Glutamatergic neuron (in vitro differentiated cells): ENCODE results near the gene FAM163B. TPM values are rescaled to one million over a fixed set of nuclear protein-coding genes. Genes with fewer than 3 reads are reported as not detected.
A peak's percentile ranks its signal among the peaks of the same experiment; 100 is the strongest.

Experiments used
- DNase-seq: peaks from one replicate; pipeline ENCODE4 v3.0.0; 2022
- H3K27ac Mint-ChIP-seq: one replicate; pipeline ENCODE4 v1.8.0; 2020; ENCODE audit warnings: mild to moderate bottlenecking, mixed read lengths, inconsistent platforms; ENCODE audit not compliant: unreplicated experiment
- H3K27me3 Mint-ChIP-seq: one replicate; pipeline ENCODE4 v1.8.0; 2020; ENCODE audit warnings: mild to moderate bottlenecking, moderate library complexity, mixed read lengths, inconsistent platforms; ENCODE audit not compliant: unreplicated experiment
- H3K36me3 Mint-ChIP-seq: one replicate; pipeline ENCODE4 v1.8.0; 2020; ENCODE audit warnings: mild to moderate bottlenecking, mixed read lengths, inconsistent platforms; ENCODE audit not compliant: unreplicated experiment
- H3K4me1 Mint-ChIP-seq: one replicate; pipeline ENCODE4 v1.8.0; 2020; ENCODE audit warnings: mild to moderate bottlenecking, low read depth, mixed read lengths, inconsistent platforms; ENCODE audit not compliant: unreplicated experiment
- H3K4me3 Mint-ChIP-seq: one replicate; pipeline ENCODE4 v1.8.0; 2020; ENCODE audit warnings: mild to moderate bottlenecking, mixed read lengths, inconsistent platforms; ENCODE audit not compliant: unreplicated experiment
- H3K9me3 Mint-ChIP-seq: one replicate; pipeline ENCODE4 v1.8.0; 2020; ENCODE audit warnings: mild to moderate bottlenecking, moderate library complexity, mixed read lengths, inconsistent platforms; ENCODE audit not compliant: unreplicated experiment
- CTCF ChIP-seq: fragments of 200-600 bp; sonication (generic); IDR thresholded peaks from one replicate; pipeline ENCODE4 v1.5.0; 2021; ENCODE audit not compliant: partially characterized antibody, unreplicated experiment
- total RNA-seq: library from RNA; stranded (reverse); fragmentation: NEBNext Ultra II Directional; extraction: Animal tissue kit (Norgen Biotek cat#: 25700); gene quantifications from one replicate; pipeline ENCODE4 v1.2.1, GENCODE V29; 2021; ENCODE audit not compliant: unreplicated experiment

The FAM163B gene
- total RNA-seq, 1 donor from 2014 or later, result 0.51 TPM

- Mint-ChIP-seq H3K9me3 (peaks cover 16% of the 10 kb centered on the region), H3K4me3 (peak overlapping the region; percentile 63), H3K36me3 (no peaks in the 10 kb centered on the region), H3K27me3 (peaks cover 27% of the 10 kb centered on the region), H3K27ac (peak overlapping the region; percentile 53), H3K4me1 (peaks cover 39% of the 10 kb centered on the region)
- no peak for DNase-seq
- TF ChIP-seq CTCF, result no peak
These were observed 25.0 kb upstream of the FAM163B start for GRCh38 chr9:133634081-133634691.

GRCh38 chr9:133633681-133634080, 24.5 kb upstream of the FAM163B start:
- Mint-ChIP-seq H3K9me3 (peaks cover 16% of the 10 kb centered on the region), H3K4me3 (peak overlapping the region; percentile 63), H3K27ac (peak overlapping the region; percentile 53), H3K36me3 (peaks cover under 1% of the 10 kb centered on the region), H3K27me3 (peaks cover 27% of the 10 kb centered on the region), H3K4me1 (peaks cover 39% of the 10 kb centered on the region)
- TF ChIP-seq CTCF, result no peak
- DNase-seq, result no peak

- Mint-ChIP-seq H3K36me3 (peaks cover 4% of the 10 kb centered on the region), H3K4me1 (peaks cover 38% of the 10 kb centered on the region), H3K4me3 (peak overlapping the region; percentile 63), H3K27ac (peak overlapping the region; percentile 53), H3K27me3 (peaks cover 22% of the 10 kb centered on the region), H3K9me3 (peaks cover 16% of the 10 kb centered on the region)
- TF ChIP-seq CTCF, result no peak
- DNase-seq, result no peak
These were observed 23.9 kb upstream of the FAM163B start for GRCh38 chr9:133632806-133633680.

GRCh38 chr9:133631111-133631510, 21.9 kb upstream of the FAM163B start:
- H3K4me3 Mint-ChIP-seq, result no peak overlapping the region
- DNase-seq, result no peak
- H3K27ac Mint-ChIP-seq, result no peak overlapping the region
- H3K4me1 Mint-ChIP-seq, result peaks cover 31% of the 10 kb centered on the region
- TF ChIP-seq CTCF, result no peak
- H3K27me3 Mint-ChIP-seq, result peaks cover 18% of the 10 kb centered on the region
- H3K9me3 Mint-ChIP-seq, result peaks cover 19% of the 10 kb centered on the region
- H3K36me3 Mint-ChIP-seq, result peaks cover 18% of the 10 kb centered on the region
